GM12878 (cell line): ENCODE results near the gene SBF1. TPM values are rescaled to one million over a fixed set of nuclear protein-coding genes. Genes with fewer than 3 reads are reported as not detected.

Source experiments
- ATAC-seq: fragments of 200-7000 bp; cut with Tn5 transposase; 3 replicates; pipeline ENCODE4 v1.9.1; 2020; ENCODE audit warnings: mild to moderate bottlenecking, moderate library complexity
- BruUV-seq: library from RNA; stranded (reverse); fragments of 400-500 nt; replicated peaks from 2 replicates; lab custom pipeline; 2021; lab: Mats Ljungman, UMichigan
- CTCF ChIA-PET: fragments of 300-600 bp; sonication (Branson Sonifier 250); formaldehyde crosslinking; extraction: SDS; loops from one replicate; lab custom pipeline; 2021; ENCODE audit warnings: inconsistent platforms; lab: Yijun Ruan, JAX
- POLR2A ChIA-PET: fragments of 350-600 bp; formaldehyde crosslinking; extraction: SDS; loops from one replicate; lab custom pipeline; 2021; ENCODE audit warnings: inconsistent platforms; lab: Charles Lee
- RAD21 ChIA-PET: fragments of 300-600 bp; sonication (Branson Sonifier 250); formaldehyde crosslinking; loops from one replicate; lab custom pipeline; 2023; ENCODE audit warnings: antibody characterized with exemption; ENCODE audit not compliant: unreplicated experiment; lab: Charles Lee
- SMC1A ChIA-PET: fragments of 300-600 bp; sonication (Branson Sonifier 250); formaldehyde crosslinking; loops from one replicate; lab custom pipeline; 2023; ENCODE audit not compliant: unreplicated experiment, uncharacterized antibody; lab: Charles Lee
- DNase-seq: peaks from one replicate; pipeline ENCODE4 v3.0.0-alpha.2; 2011; ENCODE audit warnings: low read depth, low spot score
- FAIRE-seq: peaks from 3 replicates; lab custom pipeline; 2011; peaks lifted over from hg19 to GRCh38; lab: Jason Lieb, UNC
- H2AFZ ChIP-seq: 2 replicates; pipeline ENCODE4 v1.6.0; 2011; ENCODE audit warnings: low read depth, low read length, control low read depth; ENCODE audit not compliant: control insufficient read depth
- H3K27ac ChIP-seq: 2 replicates; pipeline ENCODE4 v1.5.1; 2011; ENCODE audit warnings: control low read depth; ENCODE audit not compliant: control insufficient read depth, insufficient read depth
- H3K27me3 ChIP-seq, 2 experiments: replicated peaks in 1 of 2; 2 replicates each; pipeline versions ENCODE4 v1.6.0 to v1.6.1; 2011; ENCODE audit warnings: low read length in 1 of 2; ENCODE audit not compliant: control insufficient read depth in 2 of 2, insufficient read depth in 2 of 2
- H3K36me3 ChIP-seq, 2 experiments: 2 replicates each; pipeline ENCODE4 v1.5.1; 2011; ENCODE audit warnings: low read length in 1 of 2; ENCODE audit not compliant: control insufficient read depth in 2 of 2, insufficient read depth in 2 of 2
- H3K4me1 ChIP-seq: 2 replicates; pipeline ENCODE4 v1.6.1; 2011; ENCODE audit warnings: mild to moderate bottlenecking, low read length, moderate library complexity, mixed read lengths; ENCODE audit not compliant: control insufficient read depth, insufficient read depth
- H3K4me2 ChIP-seq: 2 replicates; pipeline ENCODE4 v1.6.0; 2011; ENCODE audit warnings: control low read depth; ENCODE audit not compliant: control insufficient read depth, insufficient read depth
- H3K4me3 ChIP-seq: fragments of 200-600 bp; sonication (generic); 2 replicates; pipeline ENCODE4 v1.5.1; 2016
- H3K79me2 ChIP-seq: 2 replicates; pipeline ENCODE4 v1.6.0; 2011; ENCODE audit warnings: low read length; ENCODE audit not compliant: control insufficient read depth, insufficient read depth
- H3K9ac ChIP-seq: 2 replicates; pipeline ENCODE4 v1.8.0; 2011; ENCODE audit warnings: low read length, control low read depth, mixed read lengths; ENCODE audit not compliant: control insufficient read depth, insufficient read depth
- H3K9me3 ChIP-seq: replicated peaks from 3 replicates; pipeline ENCODE4 v1.5.1; 2011; ENCODE audit warnings: mild to moderate bottlenecking, low read length; ENCODE audit not compliant: control insufficient read depth, insufficient read depth
- H4K20me1 ChIP-seq: 2 replicates; pipeline ENCODE4 v1.6.0; 2011; ENCODE audit not compliant: control insufficient read depth, insufficient read depth
- FOXK2 ChIP-seq: fragments of 450-650 bp; IDR thresholded peaks from 2 replicates; pipeline ENCODE4 v1.6.1; 2017; ENCODE audit warnings: mild to moderate bottlenecking, moderate library complexity
- NR2C1 ChIP-seq: fragments of 450-650 bp; IDR thresholded peaks from 2 replicates; pipeline ENCODE4 v1.6.1; 2017; ENCODE audit warnings: antibody characterized with exemption, mild to moderate bottlenecking, moderate library complexity
- ZNF687 ChIP-seq: fragments of 450-650 bp; IDR thresholded peaks from 2 replicates; pipeline ENCODE4 v1.6.1; 2017; ENCODE audit warnings: mild to moderate bottlenecking, moderate library complexity
- WGBS: methylation state at CpG from one replicate; pipeline ENCODE4 v1.1.6; 2016; ENCODE audit warnings: low lambda C conversion rate; ENCODE audit not compliant: insufficient replicate concordance, insufficient coverage; ENCODE audit errors: missing lambda C conversion rate; 5-methylcytosine and 5-hydroxymethylcytosine counted together
- in situ Hi-C: fragments of 300-500 bp; cut with MboI; formaldehyde crosslinking; loops from 9 replicates; pipeline ENCODE4 v1.14.3; 2018; ENCODE audit warnings: mixed read lengths
- intact Hi-C: fragments of 100-400 bp; cut with micrococcal nuclease; formaldehyde crosslinking; loops from one replicate; pipeline ENCODE4 v1.14.2; 2022; ENCODE audit not compliant: unreplicated experiment
- polyA plus RNA-seq, 11 experiments: library from polyadenylated mRNA; depleted of rRNA in 4 of 11; unstranded in 6 of 11; stranded (reverse) in 5 of 11; fragments of >200 nt; fragmentation: Nextera tagmentation in 4 of 11; fragmentation: Illumina TruSeq in 1 of 11; extraction: Ambion mirVana in 4 of 11; extraction: Trizol in 1 of 11; gene quantifications; 1 replicate in 1 of 11; 2 replicates in 10 of 11; pipeline versions ENCODE4 v1.2.1 to v1.2.3, GENCODE V29; 2011 to 2016; ENCODE audit warnings: inconsistent platforms in 2 of 11, missing spikeins in 2 of 11, low read depth in 1 of 11
- total RNA-seq, 4 experiments: library from RNA; depleted of rRNA in 3 of 4; stranded (reverse); fragments of >200 nt in 3 of 4; fragmentation: Illumina TruSeq in 1 of 4; extraction: Trizol in 1 of 4; gene quantifications; 2 replicates each; pipeline versions ENCODE4 v1.2.1 to v1.2.3, GENCODE V29; 2013 to 2021

SBF1 gene
- total and polyA plus RNA-seq, 10 of the 15 experiments (the other 5 are each of a cell fraction or from before 2014, with no cell fraction given), result 0.23 to 95.0 (median 17.8) TPM

GRCh38 chr22:50486561-50487289, 11.9 kb upstream of the SBF1 start, which contains the start of gene MIOX:
Gene MIOX (plus strand): TSS chr22:50486859. CDS start chr22:50486898, 39 bp downstream.
- H3K9me3 ChIP-seq, result no peaks in the 10 kb centered on the region
- no peak within 1 kb of the TSS for H3K9ac ChIP-seq
- RAD21 ChIA-PET, result no interaction called here
- H3K27ac ChIP-seq, result no peak within 1 kb of the TSS
- no peak within 1 kb of the TSS; the same call in 1 of the 2 replicates for H2AFZ ChIP-seq
- no TSS peak for BruUV-seq
- no peak within 1 kb of the TSS for H3K4me2 ChIP-seq
- H3K4me3 ChIP-seq, result no peak within 1 kb of the TSS
- DNase-seq (no peak), ATAC-seq (peak; percentile 57), FAIRE-seq (no peak)
- H3K36me3 ChIP-seq, result no peaks in the 10 kb centered on the region
- SMC1A ChIA-PET, result no interaction called here
- peaks cover 5% of the 10 kb centered on the region for H3K4me1 ChIP-seq
- TF ChIP-seq FOXK2 (no peak), ZNF687 (peak; percentile 69; the same call in 1 of the 2 replicates), NR2C1 (peak; percentile 75)
- in situ Hi-C loops, result no loop called here
- H4K20me1 ChIP-seq, result no peaks in the 10 kb centered on the region
- intact Hi-C loops, result no loop called here
- WGBS, result 49% methylated on average over 22 of the region's 23 CpGs
- H3K79me2 ChIP-seq, result no peaks in the 10 kb centered on the region
- POLR2A ChIA-PET, result interaction anchor here (0.6 to 1.3 kb wide), 2 partner anchors 13 to 18 kb away, joined by 3 to 4 read pairs; no protein-coding TSS in a partner anchor
- H3K27me3 ChIP-seq, result no peaks in the 10 kb centered on the region
- CTCF ChIA-PET, result interaction anchor here (0.5 to 4.1 kb wide), 3 partner anchors 11 to 507 kb away, joined by 3 to 29 read pairs (median 7); no protein-coding TSS in a partner anchor
